H1 (cell line): Measurements from ENCODE around the gene IL27RA. TPM values are rescaled to one million over a fixed set of nuclear protein-coding genes. Genes with fewer than 3 reads are reported as not detected.

Source experiments
- ASH2L ChIP-seq: fragments of 200-600, 300-600 bp; sonication (generic); IDR thresholded peaks from one replicate; pipeline ENCODE4 v1.7.1; 2017; ENCODE audit warnings: low read length
- BCL11A ChIP-seq, 2 experiments: IDR thresholded peaks; one replicate each; pipeline ENCODE4 v1.6.1; 2011; ENCODE audit warnings: low read depth in 2 of 2, low read length in 2 of 2, mild to moderate bottlenecking in 2 of 2
- EP300 ChIP-seq, 2 experiments: IDR thresholded peaks; 1 replicate in 1 of 2; 2 replicates in 1 of 2; pipeline ENCODE4 v1.6.1; 2011 to 2012; ENCODE audit warnings: low read depth in 2 of 2, low read length in 2 of 2, mild to moderate bottlenecking in 2 of 2, borderline replicate concordance in 1 of 2, inconsistent platforms in 1 of 2, moderate library complexity in 1 of 2
- JUN ChIP-seq: IDR thresholded peaks from 2 replicates; pipeline ENCODE4 v1.6.1; 2011; ENCODE audit warnings: low read depth, mild to moderate bottlenecking, improper control_type of control experiment, low read length
- SAP30 ChIP-seq: fragments of 300-600 bp; sonication (generic); IDR thresholded peaks from 2 replicates; pipeline ENCODE4 v1.7.1; 2012; ENCODE audit warnings: low read length, moderate library complexity, mild to moderate bottlenecking, inconsistent platforms; ENCODE audit not compliant: insufficient read depth, insufficient replicate concordance
- SIRT6 ChIP-seq: IDR thresholded peaks from one replicate; pipeline ENCODE4 v1.7.1; 2012; ENCODE audit warnings: low read length, inconsistent platforms
- SP4 ChIP-seq: IDR thresholded peaks from 2 replicates; pipeline ENCODE4 v1.6.1; 2012; ENCODE audit warnings: low read length, inconsistent platforms
- polyA plus RNA-seq, 7 experiments: library from polyadenylated mRNA; depleted of rRNA in 3 of 7; stranded (reverse) in 5 of 7; unstranded in 2 of 7; fragments of >200 nt in 5 of 7; fragments of 200-250 nt in 2 of 7; gene quantifications; 1 replicate in 5 of 7; 2 replicates in 1 of 7; 4 replicates in 1 of 7; pipeline versions ENCODE4 v1.2.1 to v1.2.3, GENCODE V29; 2011 to 2013; ENCODE audit warnings: missing spikeins in 2 of 7, mixed read lengths in 2 of 7
- total RNA-seq: library from RNA; stranded (reverse); fragmentation: NEBNext Ultra II Directional; extraction: Animal tissue kit (Norgen Biotek cat#: 25700); gene quantifications from 2 replicates; pipeline ENCODE4 v1.2.1, GENCODE V29; 2021
- TF ChIP-seq, protein P1 (sequence below): fragments of 300-600 bp; sonication (generic); IDR thresholded peaks from 2 replicates; pipeline ENCODE4 v1.7.1; 2012; ENCODE audit warnings: low read length, moderate library complexity, mild to moderate bottlenecking, inconsistent platforms; ENCODE audit not compliant: insufficient replicate concordance
- TF ChIP-seq, protein P2 (sequence below): IDR thresholded peaks from 2 replicates; pipeline ENCODE4 v1.6.1; 2011; ENCODE audit warnings: low read length, improper control_type of control experiment
- TF ChIP-seq, protein P3 (sequence below): IDR thresholded peaks from 2 replicates; pipeline ENCODE4 v1.6.1; 2011; ENCODE audit warnings: low read depth, mild to moderate bottlenecking, low read length; ENCODE audit not compliant: insufficient read depth

Gene IL27RA
- total and polyA plus RNA-seq, 2 of the 8 experiments (the other 6 are each of a cell fraction or from before 2014, with no cell fraction given): 9.9 to 14.7 TPM

DNA sequence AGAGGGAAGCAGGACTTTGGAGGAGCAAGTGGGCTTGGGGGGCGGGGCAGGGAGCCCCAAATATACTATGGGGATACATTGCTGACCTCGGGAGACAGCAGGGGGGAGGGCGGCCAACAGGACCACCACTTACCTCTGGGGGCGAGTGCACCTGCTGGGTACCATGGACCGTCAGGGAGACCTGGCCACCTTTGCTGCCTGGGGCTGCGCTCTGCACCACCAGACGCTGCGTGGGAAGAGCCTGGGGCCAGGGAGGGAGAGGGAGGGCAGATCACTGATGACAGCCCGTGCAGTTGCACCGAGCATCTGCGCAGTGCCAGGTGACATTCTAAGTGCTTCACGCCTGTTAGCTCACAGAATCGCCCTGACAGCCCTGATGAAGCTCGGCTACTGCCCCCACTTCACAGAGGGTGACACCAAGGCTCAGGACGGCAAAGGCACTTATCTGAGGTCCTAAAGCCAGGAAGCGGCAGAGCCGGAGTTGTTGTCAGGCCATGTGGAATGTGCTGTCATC is 49.5 kb upstream of the IL27RA start (continued):
- TF ChIP-seq, protein P1, sequence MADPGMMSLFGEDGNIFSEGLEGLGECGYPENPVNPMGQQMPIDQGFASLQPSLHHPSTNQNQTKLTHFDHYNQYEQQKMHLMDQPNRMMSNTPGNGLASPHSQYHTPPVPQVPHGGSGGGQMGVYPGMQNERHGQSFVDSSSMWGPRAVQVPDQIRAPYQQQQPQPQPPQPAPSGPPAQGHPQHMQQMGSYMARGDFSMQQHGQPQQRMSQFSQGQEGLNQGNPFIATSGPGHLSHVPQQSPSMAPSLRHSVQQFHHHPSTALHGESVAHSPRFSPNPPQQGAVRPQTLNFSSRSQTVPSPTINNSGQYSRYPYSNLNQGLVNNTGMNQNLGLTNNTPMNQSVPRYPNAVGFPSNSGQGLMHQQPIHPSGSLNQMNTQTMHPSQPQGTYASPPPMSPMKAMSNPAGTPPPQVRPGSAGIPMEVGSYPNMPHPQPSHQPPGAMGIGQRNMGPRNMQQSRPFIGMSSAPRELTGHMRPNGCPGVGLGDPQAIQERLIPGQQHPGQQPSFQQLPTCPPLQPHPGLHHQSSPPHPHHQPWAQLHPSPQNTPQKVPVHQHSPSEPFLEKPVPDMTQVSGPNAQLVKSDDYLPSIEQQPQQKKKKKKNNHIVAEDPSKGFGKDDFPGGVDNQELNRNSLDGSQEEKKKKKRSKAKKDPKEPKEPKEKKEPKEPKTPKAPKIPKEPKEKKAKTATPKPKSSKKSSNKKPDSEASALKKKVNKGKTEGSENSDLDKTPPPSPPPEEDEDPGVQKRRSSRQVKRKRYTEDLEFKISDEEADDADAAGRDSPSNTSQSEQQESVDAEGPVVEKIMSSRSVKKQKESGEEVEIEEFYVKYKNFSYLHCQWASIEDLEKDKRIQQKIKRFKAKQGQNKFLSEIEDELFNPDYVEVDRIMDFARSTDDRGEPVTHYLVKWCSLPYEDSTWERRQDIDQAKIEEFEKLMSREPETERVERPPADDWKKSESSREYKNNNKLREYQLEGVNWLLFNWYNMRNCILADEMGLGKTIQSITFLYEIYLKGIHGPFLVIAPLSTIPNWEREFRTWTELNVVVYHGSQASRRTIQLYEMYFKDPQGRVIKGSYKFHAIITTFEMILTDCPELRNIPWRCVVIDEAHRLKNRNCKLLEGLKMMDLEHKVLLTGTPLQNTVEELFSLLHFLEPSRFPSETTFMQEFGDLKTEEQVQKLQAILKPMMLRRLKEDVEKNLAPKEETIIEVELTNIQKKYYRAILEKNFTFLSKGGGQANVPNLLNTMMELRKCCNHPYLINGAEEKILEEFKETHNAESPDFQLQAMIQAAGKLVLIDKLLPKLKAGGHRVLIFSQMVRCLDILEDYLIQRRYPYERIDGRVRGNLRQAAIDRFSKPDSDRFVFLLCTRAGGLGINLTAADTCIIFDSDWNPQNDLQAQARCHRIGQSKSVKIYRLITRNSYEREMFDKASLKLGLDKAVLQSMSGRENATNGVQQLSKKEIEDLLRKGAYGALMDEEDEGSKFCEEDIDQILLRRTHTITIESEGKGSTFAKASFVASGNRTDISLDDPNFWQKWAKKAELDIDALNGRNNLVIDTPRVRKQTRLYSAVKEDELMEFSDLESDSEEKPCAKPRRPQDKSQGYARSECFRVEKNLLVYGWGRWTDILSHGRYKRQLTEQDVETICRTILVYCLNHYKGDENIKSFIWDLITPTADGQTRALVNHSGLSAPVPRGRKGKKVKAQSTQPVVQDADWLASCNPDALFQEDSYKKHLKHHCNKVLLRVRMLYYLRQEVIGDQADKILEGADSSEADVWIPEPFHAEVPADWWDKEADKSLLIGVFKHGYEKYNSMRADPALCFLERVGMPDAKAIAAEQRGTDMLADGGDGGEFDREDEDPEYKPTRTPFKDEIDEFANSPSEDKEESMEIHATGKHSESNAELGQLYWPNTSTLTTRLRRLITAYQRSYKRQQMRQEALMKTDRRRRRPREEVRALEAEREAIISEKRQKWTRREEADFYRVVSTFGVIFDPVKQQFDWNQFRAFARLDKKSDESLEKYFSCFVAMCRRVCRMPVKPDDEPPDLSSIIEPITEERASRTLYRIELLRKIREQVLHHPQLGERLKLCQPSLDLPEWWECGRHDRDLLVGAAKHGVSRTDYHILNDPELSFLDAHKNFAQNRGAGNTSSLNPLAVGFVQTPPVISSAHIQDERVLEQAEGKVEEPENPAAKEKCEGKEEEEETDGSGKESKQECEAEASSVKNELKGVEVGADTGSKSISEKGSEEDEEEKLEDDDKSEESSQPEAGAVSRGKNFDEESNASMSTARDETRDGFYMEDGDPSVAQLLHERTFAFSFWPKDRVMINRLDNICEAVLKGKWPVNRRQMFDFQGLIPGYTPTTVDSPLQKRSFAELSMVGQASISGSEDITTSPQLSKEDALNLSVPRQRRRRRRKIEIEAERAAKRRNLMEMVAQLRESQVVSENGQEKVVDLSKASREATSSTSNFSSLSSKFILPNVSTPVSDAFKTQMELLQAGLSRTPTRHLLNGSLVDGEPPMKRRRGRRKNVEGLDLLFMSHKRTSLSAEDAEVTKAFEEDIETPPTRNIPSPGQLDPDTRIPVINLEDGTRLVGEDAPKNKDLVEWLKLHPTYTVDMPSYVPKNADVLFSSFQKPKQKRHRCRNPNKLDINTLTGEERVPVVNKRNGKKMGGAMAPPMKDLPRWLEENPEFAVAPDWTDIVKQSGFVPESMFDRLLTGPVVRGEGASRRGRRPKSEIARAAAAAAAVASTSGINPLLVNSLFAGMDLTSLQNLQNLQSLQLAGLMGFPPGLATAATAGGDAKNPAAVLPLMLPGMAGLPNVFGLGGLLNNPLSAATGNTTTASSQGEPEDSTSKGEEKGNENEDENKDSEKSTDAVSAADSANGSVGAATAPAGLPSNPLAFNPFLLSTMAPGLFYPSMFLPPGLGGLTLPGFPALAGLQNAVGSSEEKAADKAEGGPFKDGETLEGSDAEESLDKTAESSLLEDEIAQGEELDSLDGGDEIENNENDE: no peak
- no peak for TF ChIP-seq ASH2L
- TF ChIP-seq, protein P2, sequence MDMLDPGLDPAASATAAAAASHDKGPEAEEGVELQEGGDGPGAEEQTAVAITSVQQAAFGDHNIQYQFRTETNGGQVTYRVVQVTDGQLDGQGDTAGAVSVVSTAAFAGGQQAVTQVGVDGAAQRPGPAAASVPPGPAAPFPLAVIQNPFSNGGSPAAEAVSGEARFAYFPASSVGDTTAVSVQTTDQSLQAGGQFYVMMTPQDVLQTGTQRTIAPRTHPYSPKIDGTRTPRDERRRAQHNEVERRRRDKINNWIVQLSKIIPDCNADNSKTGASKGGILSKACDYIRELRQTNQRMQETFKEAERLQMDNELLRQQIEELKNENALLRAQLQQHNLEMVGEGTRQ: no peak
- TF ChIP-seq, protein P3, sequence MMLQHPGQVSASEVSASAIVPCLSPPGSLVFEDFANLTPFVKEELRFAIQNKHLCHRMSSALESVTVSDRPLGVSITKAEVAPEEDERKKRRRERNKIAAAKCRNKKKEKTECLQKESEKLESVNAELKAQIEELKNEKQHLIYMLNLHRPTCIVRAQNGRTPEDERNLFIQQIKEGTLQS: no peak
- no peak for TF ChIP-seq SP4
- TF ChIP-seq EP300 (IDR thresholded peaks at IDR 0.05; ENCODE audit: borderline replicate concordance in 1 of 2, low read depth in 2 of 2, low read length in 2 of 2): no peak
- TF ChIP-seq SAP30: no peak
- no peak for TF ChIP-seq BCL11A (IDR thresholded peaks at IDR 0.05; ENCODE audit: low read depth in 2 of 2, low read length in 2 of 2)
- TF ChIP-seq SIRT6: no peak
- no peak for TF ChIP-seq JUN
